HG02852 (cell line): Measurements from ENCODE around the gene SELENOS.
"Not testable (repeated sequence)": the region's sequence is repeated elsewhere in the genome, so short reads cannot be mapped to it uniquely, and the experiment has no call there.

Source experiments
- ATAC-seq: cut with Tn5 transposase; IDR thresholded peaks from one replicate; pipeline ENCODE4 v1.9.1; 2021; ENCODE audit warnings: mild to moderate bottlenecking, moderate library complexity; ENCODE audit not compliant: unreplicated experiment

SELENOS gene

GRCh38 chr15:101310161-101310480 lies 32.8 kb upstream of the SELENOS start:
- no peak for ATAC-seq

DNA sequence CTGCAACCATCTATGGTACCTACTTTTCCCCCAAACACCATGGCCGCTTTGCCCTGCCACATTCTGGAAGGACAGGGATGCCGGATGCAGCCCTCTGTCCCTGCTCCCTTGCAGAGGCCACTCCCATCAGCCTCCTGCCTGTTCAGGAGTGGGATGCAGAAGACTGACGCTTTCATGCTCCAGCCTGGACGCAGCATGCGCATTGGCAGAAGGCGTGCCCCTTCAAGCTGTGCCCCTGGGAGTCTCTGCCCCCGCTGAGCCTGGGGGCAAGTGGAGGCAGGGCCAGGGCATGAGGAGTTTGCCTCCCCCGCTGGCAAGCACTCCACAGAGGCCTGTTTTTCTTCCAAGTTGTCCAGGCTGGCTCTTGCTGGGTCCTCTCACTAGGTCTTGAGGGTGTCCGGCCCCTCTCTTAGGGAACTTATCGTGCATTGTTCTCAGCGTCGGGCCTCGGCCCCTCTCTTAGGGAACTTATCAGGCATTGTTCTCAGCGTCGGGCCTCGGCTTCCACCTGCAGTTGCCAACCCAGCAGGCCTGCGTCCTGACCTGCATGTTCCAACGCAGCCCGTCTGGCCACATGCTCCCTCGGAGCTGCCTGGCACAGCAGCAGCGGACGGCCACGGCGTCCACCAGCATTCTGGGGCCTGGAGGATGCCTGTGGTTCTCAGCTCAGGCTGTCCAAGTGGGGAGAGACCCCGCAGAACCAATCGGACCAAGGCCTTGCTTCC lies 32.3 kb upstream of the SELENOS start:
- ATAC-seq = no peak

- ATAC-seq = no peak
Observed at GRCh38 chr15:101308604-101309435, 31.5 kb upstream of the SELENOS start.

- no peak for ATAC-seq
Observed at GRCh38 chr15:101307897-101308603, 30.8 kb upstream of the SELENOS start.

DNA sequence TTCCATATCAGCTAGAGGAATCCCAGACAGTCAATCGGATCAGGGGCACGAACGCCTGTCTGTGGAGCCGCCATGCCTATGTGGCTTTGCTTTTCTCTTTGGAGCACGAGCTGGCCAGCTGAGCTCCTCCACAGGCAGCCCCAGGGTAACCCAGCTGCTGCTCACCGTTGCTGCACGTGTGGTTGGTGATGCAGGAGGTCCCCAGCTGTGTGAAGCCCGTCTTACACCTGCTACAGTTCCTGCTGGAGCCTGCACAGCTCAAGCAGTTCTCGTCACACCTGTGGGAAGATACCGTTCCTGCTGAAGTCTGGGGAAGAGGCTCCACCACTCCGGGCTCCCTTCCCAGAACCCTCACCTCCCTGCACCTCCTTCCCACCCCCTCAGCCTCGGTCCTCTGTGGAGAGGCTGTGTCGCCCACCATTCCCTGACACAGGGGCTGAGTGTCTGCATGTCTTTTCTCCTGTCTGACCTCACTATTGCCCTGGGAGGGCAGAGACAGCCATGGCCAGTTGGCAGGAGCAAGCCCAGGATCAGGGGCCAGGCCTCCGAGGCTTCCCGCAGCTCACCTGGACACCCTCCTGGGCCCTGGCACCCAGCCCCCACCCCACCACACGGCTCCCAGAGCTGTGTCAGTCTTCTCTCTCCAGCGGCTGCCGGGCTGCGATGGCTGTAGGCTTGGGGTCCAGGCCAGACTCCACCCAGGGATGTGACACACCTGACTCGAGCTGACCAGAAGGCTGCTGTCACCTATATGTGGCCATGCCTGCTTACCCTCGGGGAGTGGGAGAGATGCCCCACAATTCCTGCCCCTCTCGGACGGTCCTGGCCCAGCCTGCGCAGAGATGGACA lies 30.0 kb upstream of the SELENOS start:
- no peak for ATAC-seq

- ATAC-seq = no peak
Observed at GRCh38 chr15:101306341-101307047, 29.2 kb upstream of the SELENOS start.

DNA sequence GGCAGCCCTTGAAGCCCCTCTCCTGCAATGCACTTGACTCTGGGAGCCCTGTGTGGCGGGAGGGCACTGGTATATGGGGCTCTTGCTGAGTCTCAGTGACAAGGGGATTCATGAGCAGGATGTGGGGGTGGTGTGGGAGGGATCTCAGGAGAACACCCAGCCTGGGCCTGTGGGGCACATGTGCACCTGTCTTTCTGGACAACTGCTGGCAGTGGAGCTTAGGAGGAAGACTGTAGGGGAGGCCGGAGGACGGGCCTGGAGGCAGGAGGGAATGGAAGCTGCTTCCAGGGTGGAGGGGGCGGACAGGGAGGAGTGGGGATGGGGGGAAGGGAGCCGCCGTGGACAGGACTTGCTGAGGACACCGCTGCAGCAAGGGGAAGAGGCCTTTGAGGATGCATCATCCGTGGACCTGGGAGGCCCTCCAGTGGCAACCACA lies 28.6 kb upstream of the SELENOS start:
- ATAC-seq = no peak

DNA sequence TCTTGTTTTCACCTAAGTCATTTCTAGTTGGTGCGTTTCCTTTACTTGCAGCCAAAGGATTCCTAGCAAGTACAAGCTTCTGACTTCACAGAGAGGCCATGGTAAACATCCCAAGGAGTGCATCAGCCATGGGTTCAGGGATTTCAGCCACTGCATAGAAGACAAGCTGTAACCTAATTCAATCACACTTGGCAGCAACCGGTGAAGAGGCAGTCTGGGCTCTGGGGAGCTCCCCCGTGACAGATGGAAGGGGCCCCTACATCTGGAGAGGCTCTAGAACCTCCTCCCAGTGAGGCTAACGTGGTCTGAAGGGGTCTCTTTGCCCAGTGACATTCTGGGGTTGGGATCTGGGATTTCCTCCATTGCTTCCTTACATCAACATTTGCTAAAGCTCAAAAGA lies 26.1 kb upstream of the SELENOS start:
- ATAC-seq = no peak

DNA sequence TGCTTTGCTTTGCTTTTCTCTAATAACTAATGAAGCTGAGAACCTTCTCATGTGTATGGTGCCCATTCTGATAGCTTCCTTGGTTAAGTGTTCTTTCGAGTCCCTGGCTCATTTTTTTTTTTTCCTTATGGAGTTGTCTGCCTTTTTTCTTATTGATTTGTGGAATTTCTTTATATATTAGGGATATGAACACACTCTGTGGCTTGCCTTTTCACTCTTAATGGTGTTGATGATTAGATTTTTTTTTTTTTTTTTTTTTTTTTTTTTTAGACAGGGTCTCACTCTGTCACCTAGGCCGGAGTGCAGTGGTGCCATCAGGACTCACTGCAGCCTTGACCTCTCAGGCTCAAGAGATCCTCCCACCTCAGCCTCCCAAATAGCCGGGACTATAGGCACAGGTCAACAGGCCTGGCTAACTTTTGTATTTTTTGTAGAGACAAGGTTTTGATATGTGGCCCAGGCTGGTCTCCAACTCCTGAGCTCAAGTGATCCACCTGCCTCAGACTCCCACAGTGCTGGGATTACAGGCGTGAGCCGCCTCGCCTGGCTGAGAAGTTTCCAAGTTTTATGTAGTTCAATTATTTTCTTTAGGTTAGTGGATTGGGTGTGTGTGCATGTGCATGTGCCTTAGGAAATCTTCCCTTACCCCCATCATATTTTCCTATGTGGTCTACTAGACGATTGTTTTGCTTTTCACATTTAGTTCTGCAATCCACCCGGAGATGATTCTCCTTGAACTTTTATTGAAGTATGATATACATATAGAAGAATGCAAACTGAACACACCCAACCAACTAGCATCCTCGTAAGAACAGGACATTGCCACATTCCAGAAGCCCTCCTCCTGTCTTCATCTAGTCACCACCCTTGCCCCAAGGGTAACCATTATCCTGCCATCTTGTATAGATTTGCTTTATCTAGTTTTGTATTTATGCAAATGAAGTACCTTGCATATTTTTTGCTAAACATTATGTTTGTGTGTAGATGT lies 19.4 kb upstream of the SELENOS start:
- ATAC-seq = no peak

DNA sequence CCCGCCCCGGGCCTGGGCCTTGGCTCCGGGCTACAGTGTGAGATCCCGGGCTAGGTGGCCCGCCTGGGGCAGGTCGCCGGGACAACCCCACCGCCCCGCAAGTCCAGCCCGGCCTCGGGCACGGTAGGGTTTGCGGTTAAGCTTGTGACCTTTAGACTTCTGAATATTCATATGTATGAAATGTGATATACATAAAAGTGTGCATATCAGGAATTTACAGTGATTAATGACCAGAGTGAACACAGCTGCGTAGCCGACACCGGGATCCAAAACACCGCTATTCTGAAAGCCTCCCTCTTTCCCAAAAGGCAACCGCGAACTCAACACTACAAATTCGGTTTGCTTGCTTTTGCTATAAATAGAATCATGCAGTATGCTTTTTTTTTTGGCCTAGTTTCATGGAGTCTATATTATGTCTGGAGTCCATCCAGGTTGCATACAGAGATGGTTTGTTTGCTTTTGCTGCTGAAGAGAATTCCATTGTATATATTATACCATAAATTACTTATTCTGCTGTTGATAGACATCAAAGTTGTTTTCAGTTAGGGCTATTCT lies 18.4 kb upstream of the SELENOS start:
- ATAC-seq = no peak

- peak; percentile 80 for ATAC-seq
Observed at GRCh38 chr15:101294731-101295606, 17.7 kb upstream of the SELENOS start, which contains the start of gene SNRPA1. Gene SNRPA1 (minus strand): TSS chr15:101295248. CDS start chr15:101295178, 70 bp downstream.

GRCh38 chr15:101293122-101293521 lies 15.8 kb upstream of the SELENOS start:
- ATAC-seq = no peak

GRCh38 chr15:101288905-101289513 lies 11.7 kb upstream of the SELENOS start:
- ATAC-seq = no peak

DNA sequence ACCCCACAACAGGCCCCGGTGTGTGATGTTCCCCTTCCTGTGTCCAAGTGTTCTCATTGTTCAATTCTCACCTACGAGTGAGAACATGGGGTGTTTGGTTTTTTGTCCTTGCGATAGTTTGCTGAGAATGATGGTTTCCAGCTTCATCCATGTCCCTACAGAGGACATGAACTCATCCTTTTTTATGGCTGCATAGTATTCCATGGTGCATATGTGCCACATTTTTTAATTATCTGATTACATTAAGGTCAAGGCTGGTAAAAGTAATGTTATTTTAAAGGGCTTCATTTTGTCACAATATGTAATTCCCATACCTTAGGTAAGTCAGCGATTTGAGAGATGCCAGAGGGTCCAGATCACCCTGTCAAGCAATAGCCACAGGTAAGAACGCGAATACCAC lies 10.1 kb upstream of the SELENOS start:
- not testable (repeated sequence) for ATAC-seq

DNA sequence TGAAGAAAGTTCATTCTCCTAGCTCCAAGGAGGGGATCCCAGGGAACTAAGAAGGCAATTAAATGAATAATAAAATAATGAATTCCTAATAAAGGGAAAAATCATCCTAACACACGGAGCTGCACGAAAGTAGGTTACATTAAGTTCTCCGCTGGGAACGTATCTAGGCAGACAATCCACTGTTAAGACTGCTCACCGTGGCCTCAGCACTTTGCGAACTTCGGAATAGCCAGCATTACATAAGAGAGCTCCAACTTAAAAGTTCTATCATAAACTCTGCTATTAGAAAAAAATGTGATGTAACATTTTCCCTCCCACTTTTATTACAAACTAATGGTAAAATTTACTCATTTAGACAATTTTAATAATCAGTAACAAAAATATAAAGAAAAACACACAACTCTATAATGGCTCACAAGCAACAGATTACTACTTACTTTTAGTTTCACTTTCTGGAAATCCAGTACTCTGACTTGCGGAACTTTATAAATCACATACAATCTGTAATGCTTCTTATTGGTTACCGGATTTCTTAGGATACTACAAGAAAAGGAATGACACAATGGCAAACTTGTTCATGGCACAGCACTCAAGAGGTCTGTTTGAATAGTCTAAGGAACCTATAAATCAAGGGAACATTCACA lies 9.3 kb upstream of the SELENOS start:
- ATAC-seq = no peak

DNA sequence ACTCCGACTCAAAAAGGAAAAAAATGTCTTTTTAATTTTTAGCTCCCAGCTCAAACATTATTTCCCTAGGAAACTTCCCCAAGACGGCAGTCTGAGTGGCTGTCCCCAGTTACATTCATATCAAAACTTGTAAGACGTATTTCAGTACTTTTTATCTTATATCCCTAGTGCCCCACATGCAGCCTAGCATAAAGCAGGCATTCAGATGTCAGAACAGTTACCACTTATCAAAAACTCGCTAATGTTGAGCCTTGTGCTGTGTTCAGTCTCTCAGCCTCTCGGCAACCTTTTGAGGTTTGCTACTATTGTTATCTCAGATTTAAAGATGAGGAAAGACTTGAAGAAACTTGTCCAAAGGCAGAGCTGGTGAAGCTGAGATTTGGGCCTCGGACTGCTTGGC lies 6.6 kb upstream of the SELENOS start:
- no peak for ATAC-seq

DNA sequence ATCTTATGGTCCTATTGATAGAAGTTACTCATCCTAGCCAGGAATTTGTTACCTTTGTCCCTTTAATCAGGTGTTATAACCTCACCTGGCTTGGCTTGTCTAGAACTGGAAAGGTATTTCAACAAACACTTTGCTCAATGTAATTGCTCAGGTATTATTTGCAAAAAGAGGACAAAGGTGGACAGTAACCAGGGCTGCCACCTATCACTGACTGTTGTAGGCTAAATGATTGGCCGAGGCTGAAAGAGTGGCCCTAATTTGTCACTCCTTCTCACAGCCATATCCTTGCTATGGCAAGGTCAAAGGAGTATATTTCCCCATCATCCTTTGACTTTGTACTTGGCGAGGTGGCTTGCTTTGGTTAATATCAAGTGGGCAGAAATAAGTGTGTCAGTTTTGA lies 2.7 kb upstream of the SELENOS start:
- ATAC-seq = no peak
